A172 (cell line): ENCODE data around the gene MDFIC2. TPM values are rescaled to one million over a fixed set of nuclear protein-coding genes. Genes with fewer than 3 reads are reported as not detected.

ENCODE experiments used
- DNase-seq: peaks from one replicate; pipeline ENCODE4 v3.0.0-alpha.2; 2015; ENCODE audit warnings: low spot score
- total RNA-seq: library from RNA; depleted of rRNA; stranded (reverse); fragments of >200 nt; shearing (Covaris generic); gene quantifications from 2 replicates; pipeline ENCODE4 v1.2.3, GENCODE V29; 2014

Gene MDFIC2
- total RNA-seq, 1 experiment from 2014 or later = not detected

DNA sequence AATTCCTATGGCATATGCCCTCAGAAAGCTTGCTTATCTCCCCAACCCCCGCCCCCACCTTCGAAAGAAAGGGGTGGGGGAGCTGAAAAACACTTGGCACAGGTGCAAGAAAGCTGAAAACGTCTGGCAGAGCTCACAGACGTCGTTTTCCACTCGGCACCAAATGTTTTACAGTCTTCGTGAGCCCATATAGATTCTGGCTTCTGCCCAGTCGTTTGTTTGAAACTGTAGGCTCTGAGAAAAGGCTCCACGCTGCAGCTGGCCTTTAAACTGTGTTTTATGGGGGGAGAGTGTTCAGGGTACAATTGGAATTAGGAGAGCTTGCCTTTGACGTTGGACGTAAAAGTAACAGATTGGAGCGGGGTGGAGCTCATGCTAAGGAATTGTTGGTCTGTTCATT is 130.3 kb downstream of the MDFIC2 start:
- DNase-seq = no peak

DNA sequence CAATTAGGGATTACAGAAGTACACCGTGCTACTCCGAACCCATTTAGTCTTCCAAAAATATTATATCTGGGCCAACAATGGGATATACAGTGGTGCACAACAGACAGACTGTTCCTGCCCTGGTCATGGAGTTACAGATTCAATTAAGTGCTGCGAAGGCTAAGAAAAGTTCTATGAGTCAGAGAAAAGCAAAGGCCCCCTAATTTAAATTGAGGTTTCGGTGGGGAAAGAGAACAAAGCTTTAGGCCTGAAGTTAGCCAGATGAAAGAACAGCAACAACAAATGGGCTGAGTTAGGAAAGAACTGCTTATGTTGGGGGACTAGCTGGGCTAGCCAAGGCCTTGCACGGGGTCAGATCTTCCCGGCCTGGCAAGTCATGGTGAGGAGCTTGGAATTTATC is 131.8 kb downstream of the MDFIC2 start:
- DNase-seq = no peak

DNA sequence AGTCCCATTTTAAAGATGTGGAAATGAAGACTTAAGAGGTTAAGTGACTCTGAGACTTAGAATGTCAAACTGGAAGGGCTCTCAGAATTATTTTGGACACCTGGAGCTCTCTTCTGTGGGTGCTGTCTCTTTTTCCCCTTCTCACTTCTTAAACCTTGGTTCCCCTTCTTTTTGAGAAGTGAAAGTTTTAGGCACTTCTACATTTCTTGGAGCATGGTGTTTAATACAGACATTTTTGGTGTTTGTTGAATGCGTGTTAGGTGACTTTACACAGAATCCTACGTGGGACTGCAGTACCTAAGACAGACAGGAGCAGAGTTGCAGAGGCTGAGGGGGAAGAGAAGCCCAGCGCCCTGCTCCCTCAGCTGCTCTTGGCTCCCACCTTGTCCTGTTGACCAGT is 133.3 kb downstream of the MDFIC2 start:
- DNase-seq = no peak

DNA sequence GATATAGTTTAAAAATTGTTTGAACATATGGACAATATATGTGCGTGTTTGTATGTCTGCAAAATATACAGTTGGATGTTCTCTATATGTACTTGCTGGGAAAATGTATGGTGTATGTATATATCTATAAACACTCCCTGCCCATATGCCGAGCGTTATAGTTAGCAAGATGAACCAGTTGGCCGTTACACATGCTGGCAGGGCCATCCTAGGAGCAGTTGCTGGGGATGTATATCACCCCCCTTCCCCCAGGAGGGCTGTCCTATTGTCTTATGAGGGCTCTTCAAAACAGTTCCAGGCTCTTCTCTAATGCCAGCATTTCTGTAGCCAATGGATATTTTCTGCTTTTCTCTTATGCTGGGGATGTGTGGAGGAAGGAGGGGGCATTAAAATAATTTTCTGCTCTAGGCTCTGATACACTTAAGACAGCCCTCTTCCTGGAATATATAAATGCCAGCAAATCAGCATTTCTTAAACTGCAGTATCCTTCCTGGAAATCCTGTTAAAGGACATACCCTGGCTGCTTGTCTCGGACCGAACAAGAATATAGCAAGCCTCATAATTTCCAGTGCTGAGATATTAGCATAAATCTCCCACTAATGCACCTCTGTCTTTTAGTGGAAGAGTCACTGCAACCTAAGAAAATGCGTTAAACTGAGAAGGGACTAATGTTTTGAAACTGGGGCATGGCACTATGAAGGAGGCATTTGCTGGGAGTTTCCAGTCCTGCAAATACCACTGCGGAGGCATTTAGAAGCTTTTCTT is 134.4 kb downstream of the MDFIC2 start:
- DNase-seq = no peak

DNA sequence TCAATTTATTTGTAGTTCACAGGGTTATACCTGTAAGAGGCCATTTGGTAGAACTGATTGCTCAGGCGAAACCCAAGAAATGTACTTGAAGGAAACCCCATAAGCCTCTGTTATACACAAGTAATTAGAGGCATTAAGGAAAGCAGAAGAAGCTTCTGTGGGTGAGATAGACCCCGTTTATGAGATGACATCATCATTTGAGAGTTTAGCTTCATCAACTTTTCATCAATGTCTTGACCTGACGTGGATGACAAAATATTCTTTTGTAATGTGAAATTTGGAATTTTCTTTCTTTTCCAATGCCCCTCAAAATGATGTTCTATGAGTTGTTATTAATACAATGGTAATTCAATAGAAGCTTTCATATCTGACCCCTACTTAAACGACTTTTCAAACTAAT is 136.2 kb downstream of the MDFIC2 start:
- DNase-seq = no peak

DNA sequence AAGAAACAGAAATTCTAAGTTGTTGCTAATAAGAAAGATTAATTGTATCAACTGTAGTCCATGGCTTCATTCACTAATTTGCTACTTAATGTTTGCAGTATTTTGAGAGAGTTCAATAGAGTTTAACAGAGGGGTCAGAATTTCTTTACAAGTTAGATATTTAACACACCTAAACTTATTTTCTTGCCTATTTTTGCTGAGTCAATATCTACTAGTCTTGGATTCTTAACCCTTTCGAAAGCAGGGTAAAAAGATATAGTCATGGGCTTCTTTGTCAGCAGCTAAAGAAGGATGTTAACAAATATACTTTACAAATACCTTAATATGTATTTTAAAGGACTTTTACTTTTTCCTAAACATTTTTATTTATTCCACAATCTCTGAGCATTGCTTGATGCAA is 155.6 kb downstream of the MDFIC2 start:
- DNase-seq = no peak

DNA sequence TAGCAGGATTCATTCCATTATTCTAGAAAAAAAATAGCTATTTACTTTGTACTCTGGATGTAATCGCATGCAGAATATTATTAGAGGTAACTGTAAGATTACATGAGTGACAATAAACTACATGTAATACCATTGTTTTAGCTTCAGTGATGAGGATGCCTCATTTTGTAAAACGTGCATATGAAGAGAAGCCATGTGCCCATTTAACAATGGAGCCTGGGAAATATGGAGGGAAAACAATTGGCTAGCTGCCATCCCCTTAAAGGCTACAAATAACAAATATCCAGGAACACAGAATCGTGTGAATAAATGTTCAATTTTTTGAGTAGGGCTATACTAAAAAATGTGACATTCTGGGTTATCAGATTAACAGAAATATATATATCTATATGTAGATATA is 161.8 kb downstream of the MDFIC2 start:
- no peak for DNase-seq

DNA sequence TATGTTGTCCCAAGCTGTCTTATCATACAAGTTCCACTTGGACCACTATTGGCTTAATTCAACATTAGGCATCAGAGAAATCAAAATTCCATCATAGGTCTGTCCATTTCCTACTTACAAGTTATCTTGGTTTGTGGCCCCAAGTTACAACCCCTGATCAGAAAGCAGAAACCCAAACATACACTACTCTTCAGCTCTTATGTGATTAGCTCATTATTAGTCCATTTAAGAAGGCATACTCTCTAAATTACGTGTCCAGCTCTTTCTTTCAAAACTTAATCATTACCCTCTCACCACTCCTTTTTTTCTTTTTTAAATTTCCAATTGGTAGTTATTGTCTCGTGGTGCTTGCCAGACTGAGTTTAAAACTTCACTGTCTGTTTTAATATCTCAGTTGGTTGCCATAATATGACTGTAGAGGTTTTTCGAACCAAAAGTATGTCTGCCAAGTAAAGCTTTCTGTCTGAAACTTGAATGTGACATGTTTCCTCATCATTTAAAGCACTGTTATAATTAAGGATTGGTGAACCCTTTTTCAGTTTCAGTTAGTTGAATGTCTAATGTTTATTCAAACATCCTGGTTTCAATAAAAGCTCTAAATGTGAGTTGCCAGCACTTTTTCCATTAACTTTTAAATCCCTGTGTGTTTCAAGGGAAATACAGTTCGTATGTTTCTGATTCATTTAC is 162.6 kb downstream of the MDFIC2 start:
- no peak for DNase-seq
